NCI-H82 (cell line): Measurements from ENCODE around the gene KDM1A.
"Not testable (repeated sequence)": the region's sequence is repeated elsewhere in the genome, so short reads cannot be mapped to it uniquely, and the experiment has no call there.

Experiments
- DNase-seq: peaks from one replicate; lab custom pipeline; 2025; lab: John Stamatoyannopoulos, UW

Gene KDM1A

GRCh38 chr1:23019094-23019862 is at the start of gene KDM1A:
Gene KDM1A, plus strand, starts transcription at chr1:23019468. Its CDS starts 129 bp downstream, at chr1:23019597.
- peak; percentile 99 for DNase-seq

GRCh38 chr1:22970096-22970495 is 49.2 kb upstream of the KDM1A start:
- no peak for DNase-seq

GRCh38 chr1:22971161-22971560 is 48.1 kb upstream of the KDM1A start:
- DNase-seq: peak; percentile 98

GRCh38 chr1:22971611-22972405 is 47.5 kb upstream of the KDM1A start:
- DNase-seq: peak; percentile 73

- DNase-seq: peak; percentile 97
These were observed 46.5 kb upstream of the KDM1A start, which contains the start of gene LACTBL1 for GRCh38 chr1:22972760-22973159. Gene LACTBL1, minus strand, starts transcription at chr1:22972866. Its CDS starts 550 bp downstream, at chr1:22972316.

GRCh38 chr1:22975694-22976093 is 43.6 kb upstream of the KDM1A start:
- DNase-seq: peak; percentile 26

- DNase-seq: no peak
These were observed 43.2 kb upstream of the KDM1A start for GRCh38 chr1:22976127-22976460.

- peak; percentile 95 for DNase-seq
These were observed 42.6 kb upstream of the KDM1A start for GRCh38 chr1:22976461-22977243.

- no peak for DNase-seq
These were observed 41.0 kb upstream of the KDM1A start for GRCh38 chr1:22978299-22978698.

- not testable (repeated sequence) for DNase-seq
These were observed 38.8 kb upstream of the KDM1A start for GRCh38 chr1:22980471-22980790.

- DNase-seq: no peak
These were observed 35.3 kb upstream of the KDM1A start for GRCh38 chr1:22983944-22984343.

GRCh38 chr1:22992384-22992783 is 26.9 kb upstream of the KDM1A start:
- not testable (repeated sequence) for DNase-seq

- DNase-seq: peak; percentile 25
These were observed 26.0 kb upstream of the KDM1A start for GRCh38 chr1:22993220-22993795.

- DNase-seq: no peak
These were observed 23.5 kb upstream of the KDM1A start for GRCh38 chr1:22995774-22996173.

GRCh38 chr1:22997528-22997927 is 21.7 kb upstream of the KDM1A start:
- DNase-seq: not testable (repeated sequence)

GRCh38 chr1:23000133-23000532 is 19.1 kb upstream of the KDM1A start:
- not testable (repeated sequence) for DNase-seq

- DNase-seq: not testable (repeated sequence)
These were observed 17.1 kb upstream of the KDM1A start for GRCh38 chr1:23002218-23002617.

GRCh38 chr1:23004112-23004511 is 15.2 kb upstream of the KDM1A start:
- DNase-seq: no peak

GRCh38 chr1:23004769-23005168 is 14.5 kb upstream of the KDM1A start:
- DNase-seq: not testable (repeated sequence)

- no peak for DNase-seq
These were observed 12.2 kb upstream of the KDM1A start for GRCh38 chr1:23007106-23007505.

- no peak for DNase-seq
These were observed 10.4 kb upstream of the KDM1A start for GRCh38 chr1:23008901-23009300.

- peak; percentile 21 for DNase-seq
These were observed 9.2 kb upstream of the KDM1A start for GRCh38 chr1:23010025-23010424.
